RWPE1 (cell line): ENCODE data around the gene MUC22.

Experiments
- CTCF ChIA-PET: fragments of 350-600 bp; sonication (Branson Sonifier 250); formaldehyde crosslinking; extraction: SDS; loops from one replicate; lab custom pipeline; 2021; lab: Yijun Ruan, JAX
- POLR2A ChIA-PET: fragments of 400-600 bp; formaldehyde crosslinking; extraction: SDS; loops from one replicate; lab custom pipeline; 2020; ENCODE audit warnings: antibody characterized with exemption; ENCODE audit not compliant: low non-redundant PET; lab: Yijun Ruan, JAX
- DNase-seq: peaks from one replicate; pipeline ENCODE4 v3.0.0; 2012; ENCODE audit warnings: low spot score
- H3K27ac ChIP-seq: fragments of 450-650 bp; 2 replicates; pipeline ENCODE4 v1.5.1; 2017
- TF ChIP-seq, protein P1 (sequence below): fragments of 450-650 bp; conservative IDR thresholded peaks from 2 replicates; pipeline ENCODE4 v1.5.1; 2017; ENCODE audit warnings: low read depth, mild to moderate bottlenecking

The MUC22 gene

DNA sequence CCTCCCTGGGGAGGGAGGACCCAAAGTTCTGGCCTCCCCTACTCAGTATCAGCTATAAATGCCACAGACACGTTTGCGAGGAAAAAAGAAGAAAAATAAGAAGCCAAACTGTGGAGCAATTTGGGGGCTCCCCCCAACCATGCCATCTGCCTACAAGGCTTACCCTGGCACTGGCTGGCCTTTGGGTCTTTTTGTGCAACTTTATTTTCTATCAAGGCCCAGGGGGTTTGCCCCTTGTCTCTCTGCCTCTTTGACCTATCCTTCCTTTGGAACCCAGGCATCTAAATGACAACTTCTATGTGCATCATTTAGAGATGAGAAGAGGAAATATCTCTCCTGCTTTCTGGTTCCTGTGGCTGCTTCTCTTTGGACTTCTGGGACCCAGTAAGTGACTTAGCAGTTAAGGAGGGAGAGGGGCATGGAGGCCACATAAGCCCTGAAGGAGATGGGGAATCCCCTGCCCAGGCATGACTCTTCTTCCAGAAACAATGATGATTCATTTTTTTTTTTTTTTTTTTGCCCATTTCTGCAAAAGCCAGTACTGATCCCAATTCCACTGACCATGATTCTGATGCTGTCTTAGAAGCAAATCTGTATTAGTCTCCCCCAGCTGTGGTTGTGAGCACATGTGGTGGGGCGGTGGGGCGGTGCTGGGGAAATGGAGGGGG is at the start of gene MUC22:
Gene MUC22, plus strand, starts transcription at position 82 of the 668 bp plus-strand sequence. Its CDS starts 233 bp downstream, at position 315.
- TF ChIP-seq, protein P1, sequence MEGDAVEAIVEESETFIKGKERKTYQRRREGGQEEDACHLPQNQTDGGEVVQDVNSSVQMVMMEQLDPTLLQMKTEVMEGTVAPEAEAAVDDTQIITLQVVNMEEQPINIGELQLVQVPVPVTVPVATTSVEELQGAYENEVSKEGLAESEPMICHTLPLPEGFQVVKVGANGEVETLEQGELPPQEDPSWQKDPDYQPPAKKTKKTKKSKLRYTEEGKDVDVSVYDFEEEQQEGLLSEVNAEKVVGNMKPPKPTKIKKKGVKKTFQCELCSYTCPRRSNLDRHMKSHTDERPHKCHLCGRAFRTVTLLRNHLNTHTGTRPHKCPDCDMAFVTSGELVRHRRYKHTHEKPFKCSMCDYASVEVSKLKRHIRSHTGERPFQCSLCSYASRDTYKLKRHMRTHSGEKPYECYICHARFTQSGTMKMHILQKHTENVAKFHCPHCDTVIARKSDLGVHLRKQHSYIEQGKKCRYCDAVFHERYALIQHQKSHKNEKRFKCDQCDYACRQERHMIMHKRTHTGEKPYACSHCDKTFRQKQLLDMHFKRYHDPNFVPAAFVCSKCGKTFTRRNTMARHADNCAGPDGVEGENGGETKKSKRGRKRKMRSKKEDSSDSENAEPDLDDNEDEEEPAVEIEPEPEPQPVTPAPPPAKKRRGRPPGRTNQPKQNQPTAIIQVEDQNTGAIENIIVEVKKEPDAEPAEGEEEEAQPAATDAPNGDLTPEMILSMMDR = no peak
- peak; percentile 57 for DNase-seq
- ChIA-PET POLR2A (no interaction called here), CTCF (no interaction called here)
- H3K27ac ChIP-seq = no peak within 1 kb of the TSS

DNA sequence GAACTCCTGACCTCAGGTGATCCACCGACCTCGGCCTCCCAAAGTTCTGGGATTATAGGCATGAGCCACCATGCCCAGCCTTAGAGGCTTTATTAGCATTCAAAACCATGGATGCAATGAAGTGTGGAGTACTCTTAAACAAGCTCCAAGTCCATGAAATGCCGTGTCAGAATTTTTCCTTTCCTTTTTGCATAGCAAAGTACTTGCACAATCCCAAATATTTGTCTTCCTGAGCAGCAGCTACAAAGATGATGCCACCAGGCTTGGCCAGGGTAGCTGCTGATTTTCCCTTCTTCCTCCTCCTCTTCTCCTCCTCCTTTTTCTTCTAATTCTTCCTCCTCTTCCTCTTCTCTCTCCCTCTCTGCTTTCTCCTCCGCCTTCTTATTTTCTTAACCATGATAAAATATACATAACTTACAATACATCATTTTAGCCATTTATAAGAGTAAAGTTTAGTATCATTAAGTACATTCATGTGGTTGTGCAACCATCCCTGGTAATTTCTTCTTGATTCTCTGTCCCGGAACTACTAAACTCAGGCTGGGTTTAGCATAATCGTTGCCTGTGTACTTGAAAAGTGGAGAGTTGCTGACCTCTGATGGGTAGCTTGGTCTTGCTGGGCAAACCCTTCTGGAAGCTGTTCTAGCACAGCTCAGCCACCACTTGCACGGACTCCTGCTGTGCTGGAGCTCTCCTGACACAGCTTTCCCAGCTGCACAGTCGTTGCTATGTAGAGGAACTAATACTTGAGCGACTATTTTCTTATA is 49.2 kb upstream of the MUC22 start:
- POLR2A ChIA-PET = no interaction called here
- no peak for DNase-seq
- TF ChIP-seq, protein P1 = no peak
- CTCF ChIA-PET = interaction anchor here (0.6 to 1.2 kb wide), 2 partner anchors 45 to 108 kb away, joined by 3 read pairs; no protein-coding TSS in a partner anchor
- no peak overlapping the region for H3K27ac ChIP-seq

GRCh38 chr6:30962716-30963115 is 47.6 kb upstream of the MUC22 start:
- TF ChIP-seq, protein P1 = no peak
- ChIA-PET POLR2A (no interaction called here), CTCF (no interaction called here)
- DNase-seq = no peak
- no peak overlapping the region for H3K27ac ChIP-seq

DNA sequence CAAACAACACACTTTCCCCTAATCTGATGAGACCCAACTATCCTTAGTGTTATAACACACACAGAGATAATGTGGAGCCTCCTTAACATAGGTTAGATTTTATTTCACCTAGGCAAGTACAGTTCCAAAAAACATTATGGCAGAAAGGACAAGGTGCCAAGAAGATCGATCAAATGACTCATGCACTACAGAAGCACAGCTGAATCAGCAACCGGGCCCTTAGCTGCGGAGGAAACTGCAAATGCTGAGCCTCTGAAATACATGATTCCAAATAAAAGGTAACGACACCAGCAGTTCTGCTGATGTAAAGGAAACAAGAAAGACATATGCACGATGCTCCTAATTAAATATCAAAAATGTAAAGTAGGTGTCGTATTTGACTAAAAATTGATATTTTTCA is 46.6 kb upstream of the MUC22 start:
- TF ChIP-seq, protein P1 = no peak
- ChIA-PET CTCF (no interaction called here), POLR2A (no interaction called here)
- peak; percentile 54 for DNase-seq
- H3K27ac ChIP-seq = no peak overlapping the region

DNA sequence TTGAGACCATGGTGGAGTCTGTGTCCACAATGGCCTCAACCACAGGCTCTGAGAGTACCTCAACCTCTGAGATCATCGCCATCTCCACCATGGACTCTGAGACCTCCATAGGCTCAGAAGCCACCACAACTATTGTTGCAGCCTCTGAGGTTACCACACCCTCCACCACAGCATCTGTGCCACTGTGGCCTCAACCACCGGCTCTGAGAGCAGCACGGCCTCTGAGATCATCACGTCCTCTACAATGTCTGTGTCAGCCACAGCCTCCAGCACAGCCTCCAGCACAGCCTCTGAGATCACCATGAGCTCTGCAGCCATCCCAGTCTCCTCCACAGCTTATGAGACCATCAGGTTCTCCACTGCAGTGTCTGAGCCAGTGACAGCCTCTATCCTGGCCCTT is 46.2 kb upstream of the MUC22 start:
- H3K27ac ChIP-seq = no peak overlapping the region
- DNase-seq = no peak
- CTCF ChIA-PET = interaction anchor here (0.6 kb wide), 1 partner anchor 29 kb away, joined by 3 read pairs; no protein-coding TSS in a partner anchor
- POLR2A ChIA-PET = no interaction called here
- TF ChIP-seq, protein P1 = no peak

DNA sequence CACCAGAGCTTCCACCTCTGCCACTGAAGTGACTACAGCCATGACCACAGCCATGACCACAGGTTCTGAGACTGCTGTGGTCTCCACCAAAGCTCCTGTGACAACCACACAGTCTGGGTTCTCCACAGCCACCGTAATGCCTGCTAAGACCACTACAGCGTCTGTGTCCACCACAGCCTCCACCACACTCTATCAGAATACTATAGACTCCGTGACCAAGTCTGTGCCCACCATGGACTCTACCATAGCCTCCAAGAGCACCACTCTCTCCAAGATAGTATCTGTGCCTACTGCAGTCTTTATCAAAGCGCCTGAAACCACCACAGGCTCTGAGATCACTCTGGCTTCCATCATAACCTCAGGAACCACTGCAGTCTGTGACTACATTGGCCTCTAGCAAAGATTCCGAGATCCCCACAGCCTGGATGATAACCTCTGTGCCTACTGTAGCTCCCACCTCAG is 45.1 kb upstream of the MUC22 start:
- no peak overlapping the region for H3K27ac ChIP-seq
- DNase-seq = no peak
- TF ChIP-seq, protein P1 = no peak
- ChIA-PET POLR2A (no interaction called here), CTCF (no interaction called here)
